Upper lobe of right lung (tissue), 1 donor: ENCODE results near the gene DGLUCY. TPM values are rescaled to one million over a fixed set of nuclear protein-coding genes. Genes with fewer than 3 reads are reported as not detected.

Experiments used
- ATAC-seq: fragments of 200-7000 bp; cut with Tn5 transposase; one replicate; pipeline ENCODE4 v1.9.1; 2020; ENCODE audit warnings: mild to moderate bottlenecking, moderate library complexity
- DNase-seq: peaks from one replicate; pipeline ENCODE4 v3.0.0-alpha.2; 2020
- H3K27ac ChIP-seq: fragments of 200-600 bp; one replicate; pipeline ENCODE4 v1.8.0; 2022
- H3K27me3 ChIP-seq: fragments of 200-600 bp; one replicate; pipeline ENCODE4 v1.8.0; 2022; ENCODE audit warnings: mild to moderate bottlenecking
- H3K36me3 ChIP-seq: fragments of 200-600 bp; one replicate; pipeline ENCODE4 v1.8.0; 2022
- H3K4me1 ChIP-seq: fragments of 200-600 bp; one replicate; pipeline ENCODE4 v1.8.0; 2022
- H3K4me3 ChIP-seq: fragments of 200-600 bp; one replicate; pipeline ENCODE4 v1.8.0; 2022; ENCODE audit warnings: mild to moderate bottlenecking
- H3K9me3 ChIP-seq: fragments of 200-600 bp; one replicate; pipeline ENCODE4 v1.8.0; 2022
- intact Hi-C: fragments of 100-400 bp; cut with DNase I; formaldehyde crosslinking; loops from one replicate; pipeline ENCODE4 v1.11.0; 2022
- long read RNA-seq: library from polyadenylated mRNA; unstranded; transcript quantifications from one replicate; pipeline ENCODE4 v2.0.0, GENCODE V29; 2021
- total RNA-seq: library from RNA; stranded (reverse); fragmentation: NEBNext Ultra II Directional; extraction: Animal tissue kit (Norgen Biotek cat#: 25700); gene quantifications from one replicate; pipeline ENCODE4 v1.2.1, GENCODE V29; 2021
- TF ChIP-seq, protein P1 (sequence below): fragments of 200-600 bp; IDR thresholded peaks from one replicate; pipeline ENCODE4 v1.8.0; 2022; ENCODE audit warnings: antibody characterized with exemption
- donor health status: DM: no; HTN: yes; CAD: no; lungs with severe emphysema.

DGLUCY gene
- 77.6 TPM for total RNA-seq
- long read RNA-seq, transcript DGLUCY-201 (14 exons, 2,967 nt): major isoform, 12 of 100 reads
- long read RNA-seq, partial matches to known transcripts: 9 of 100 reads
- long read RNA-seq, other reads (novel, unspliced or antisense): 77 of 100 reads

DNA sequence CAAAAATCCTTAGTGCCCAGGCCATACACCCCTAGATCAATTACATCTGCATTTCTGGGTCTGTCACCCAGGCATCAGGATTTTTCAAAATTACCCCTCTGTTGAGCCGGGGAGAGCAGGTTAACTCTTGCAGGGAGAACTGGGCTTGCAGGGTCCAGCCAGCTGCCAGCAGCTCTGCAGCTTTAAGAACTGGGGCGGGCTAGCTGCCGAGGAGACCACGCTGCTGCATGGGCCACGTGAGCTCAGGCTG is at the start of gene DGLUCY:
Gene DGLUCY (plus strand): TSS at position 245 of the 250 bp plus-strand sequence. CDS start 46,222 bp downstream, outside the sequence.
- ATAC-seq (peak; percentile 91), DNase-seq (peak; percentile 90)
- Histone ChIP-seq H3K4me1 (peaks cover 41% of the 10 kb centered on the region), H3K9me3 (no peaks in the 10 kb centered on the region), H3K27me3 (no peaks in the 10 kb centered on the region), H3K4me3 (peak within 1 kb of the TSS; percentile 54), H3K27ac (peak within 1 kb of the TSS; percentile 94), H3K36me3 (no peaks in the 10 kb centered on the region)
- intact Hi-C loops: no loop called here
- TF ChIP-seq, protein P1, sequence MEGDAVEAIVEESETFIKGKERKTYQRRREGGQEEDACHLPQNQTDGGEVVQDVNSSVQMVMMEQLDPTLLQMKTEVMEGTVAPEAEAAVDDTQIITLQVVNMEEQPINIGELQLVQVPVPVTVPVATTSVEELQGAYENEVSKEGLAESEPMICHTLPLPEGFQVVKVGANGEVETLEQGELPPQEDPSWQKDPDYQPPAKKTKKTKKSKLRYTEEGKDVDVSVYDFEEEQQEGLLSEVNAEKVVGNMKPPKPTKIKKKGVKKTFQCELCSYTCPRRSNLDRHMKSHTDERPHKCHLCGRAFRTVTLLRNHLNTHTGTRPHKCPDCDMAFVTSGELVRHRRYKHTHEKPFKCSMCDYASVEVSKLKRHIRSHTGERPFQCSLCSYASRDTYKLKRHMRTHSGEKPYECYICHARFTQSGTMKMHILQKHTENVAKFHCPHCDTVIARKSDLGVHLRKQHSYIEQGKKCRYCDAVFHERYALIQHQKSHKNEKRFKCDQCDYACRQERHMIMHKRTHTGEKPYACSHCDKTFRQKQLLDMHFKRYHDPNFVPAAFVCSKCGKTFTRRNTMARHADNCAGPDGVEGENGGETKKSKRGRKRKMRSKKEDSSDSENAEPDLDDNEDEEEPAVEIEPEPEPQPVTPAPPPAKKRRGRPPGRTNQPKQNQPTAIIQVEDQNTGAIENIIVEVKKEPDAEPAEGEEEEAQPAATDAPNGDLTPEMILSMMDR: no peak

DNA sequence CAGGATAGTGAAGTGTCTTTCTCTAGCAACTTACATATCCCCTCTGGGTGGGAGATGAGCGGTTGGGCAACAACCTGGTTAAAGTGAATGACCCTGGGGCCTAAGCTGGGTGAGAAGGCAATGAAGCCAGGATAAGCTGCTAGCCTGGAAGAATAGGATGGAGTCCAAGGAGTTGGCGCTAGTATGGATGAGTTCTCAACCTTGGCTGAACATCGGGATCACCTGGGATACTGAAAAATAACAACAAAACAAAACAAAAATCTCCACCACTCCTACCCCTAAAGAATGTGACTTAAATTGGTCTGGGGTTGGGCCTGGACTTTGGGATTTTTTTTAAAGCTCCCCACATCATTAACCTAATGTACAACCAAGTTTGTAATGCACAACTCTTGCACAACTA is 48.6 kb upstream of the DGLUCY start:
- DNase-seq (no peak), ATAC-seq (no peak)
- H3K36me3 ChIP-seq: no peaks in the 10 kb centered on the region
- no peak overlapping the region for H3K4me3 ChIP-seq
- no peaks in the 10 kb centered on the region for H3K27me3 ChIP-seq
- intact Hi-C loops: no loop called here
- no peaks in the 10 kb centered on the region for H3K9me3 ChIP-seq
- H3K4me1 ChIP-seq: peaks cover 12% of the 10 kb centered on the region
- H3K27ac ChIP-seq: no peak overlapping the region
- TF ChIP-seq, protein P1: no peak

GRCh38 chr14:91067186-91067585 is 46.7 kb upstream of the DGLUCY start:
- TF ChIP-seq, protein P1: no peak
- intact Hi-C loops: no loop called here
- no peak for DNase-seq

DNA sequence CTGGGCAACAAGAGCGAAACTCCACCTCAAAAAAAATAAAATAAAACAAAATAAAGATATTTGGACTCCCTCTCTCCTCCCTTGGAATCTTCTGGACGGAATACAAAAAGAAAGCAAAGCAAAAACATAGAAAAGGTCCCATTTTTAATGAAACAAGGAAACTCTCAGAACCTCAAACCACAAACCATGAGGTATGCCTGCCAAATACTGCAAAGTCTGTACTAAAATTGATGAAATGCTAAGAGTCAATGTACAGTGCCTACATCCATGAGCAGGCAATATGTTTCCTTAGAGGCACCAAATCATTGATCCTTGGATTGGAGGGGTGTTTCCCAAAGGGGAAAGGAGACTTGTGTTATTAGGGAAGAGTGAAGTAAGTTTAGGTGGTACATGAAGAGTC is 45.2 kb upstream of the DGLUCY start:
- TF ChIP-seq, protein P1: no peak
- H3K27ac ChIP-seq: no peak overlapping the region
- H3K4me1 ChIP-seq: peaks cover 4% of the 10 kb centered on the region
- H3K36me3 ChIP-seq: no peaks in the 10 kb centered on the region
- intact Hi-C loops: no loop called here
- H3K4me3 ChIP-seq: no peak overlapping the region
- DNase-seq: no peak
- H3K9me3 ChIP-seq: no peaks in the 10 kb centered on the region
- no peaks in the 10 kb centered on the region for H3K27me3 ChIP-seq
- ATAC-seq: no peak

More at GRCh38 chr14:91067186-91067585, 46.7 kb upstream of the DGLUCY start:
- Histone ChIP-seq H3K4me3 (no peak overlapping the region), H3K36me3 (no peaks in the 10 kb centered on the region), H3K9me3 (no peaks in the 10 kb centered on the region), H3K27me3 (no peaks in the 10 kb centered on the region), H3K27ac (no peak overlapping the region), H3K4me1 (peaks cover 6% of the 10 kb centered on the region)
- no peak for ATAC-seq

DNA sequence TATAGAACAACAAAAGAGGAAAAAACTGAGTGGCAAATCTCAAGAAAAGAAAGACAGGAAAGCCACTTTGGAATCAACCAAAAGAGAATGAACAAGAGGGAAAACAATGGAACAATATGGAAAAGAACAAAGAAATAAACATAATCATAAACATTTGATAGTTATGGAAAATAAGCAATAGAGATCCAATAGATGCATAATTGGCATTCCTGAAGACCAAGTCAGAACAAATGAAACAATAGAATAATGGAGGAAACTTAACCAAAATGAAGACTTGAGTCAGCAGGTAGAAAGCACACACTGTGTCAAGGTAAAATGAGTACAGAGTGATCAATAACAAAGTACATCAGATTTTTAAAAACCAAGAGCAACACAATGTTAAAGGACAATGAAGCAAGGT is 43.3 kb upstream of the DGLUCY start:
- Histone ChIP-seq H3K4me1 (peaks cover 2% of the 10 kb centered on the region), H3K36me3 (no peaks in the 10 kb centered on the region), H3K9me3 (no peaks in the 10 kb centered on the region), H3K27ac (no peak overlapping the region), H3K4me3 (no peak overlapping the region), H3K27me3 (no peaks in the 10 kb centered on the region)
- DNase-seq (no peak), ATAC-seq (no peak)
- TF ChIP-seq, protein P1: no peak
- intact Hi-C loops: no loop called here

DNA sequence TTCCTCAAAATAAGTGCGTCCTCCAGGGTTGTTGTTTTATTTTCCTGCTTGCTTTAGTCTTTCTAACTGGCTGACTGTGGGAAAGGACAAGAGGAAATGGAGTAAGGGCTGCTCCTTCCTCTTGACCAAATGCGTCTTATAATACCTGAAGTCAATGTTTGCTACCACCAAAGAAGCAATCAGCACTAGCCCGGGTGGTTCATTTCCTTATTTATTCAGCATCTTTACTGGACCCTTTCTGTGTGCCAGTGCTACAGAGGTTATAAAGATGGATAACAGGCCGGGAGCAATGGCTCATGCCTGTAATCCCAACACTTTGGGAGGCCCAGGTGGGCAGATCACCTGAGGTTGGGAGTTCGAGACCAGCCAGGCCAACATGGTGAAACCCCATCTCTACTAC is 38.3 kb upstream of the DGLUCY start:
- H3K4me1 ChIP-seq: no peaks in the 10 kb centered on the region
- no peaks in the 10 kb centered on the region for H3K27me3 ChIP-seq
- H3K4me3 ChIP-seq: no peak overlapping the region
- intact Hi-C loops: no loop called here
- TF ChIP-seq, protein P1: no peak
- ATAC-seq: no peak
- no peak overlapping the region for H3K27ac ChIP-seq
- no peaks in the 10 kb centered on the region for H3K9me3 ChIP-seq
- H3K36me3 ChIP-seq: no peaks in the 10 kb centered on the region
- DNase-seq: no peak
